GM18505 (cell line): Measurements from ENCODE around the gene POU2F3.

Source experiments
- ATAC-seq: cut with Tn5 transposase; IDR thresholded peaks from one replicate; pipeline ENCODE4 v1.9.1; 2021; ENCODE audit not compliant: unreplicated experiment
- POLR2A ChIP-seq: IDR thresholded peaks from 4 replicates; pipeline ENCODE4 v1.6.1; 2011; ENCODE audit warnings: borderline replicate concordance; ENCODE audit not compliant: insufficient read depth, insufficient read length; ENCODE audit errors: extremely low read depth

Gene POU2F3

DNA sequence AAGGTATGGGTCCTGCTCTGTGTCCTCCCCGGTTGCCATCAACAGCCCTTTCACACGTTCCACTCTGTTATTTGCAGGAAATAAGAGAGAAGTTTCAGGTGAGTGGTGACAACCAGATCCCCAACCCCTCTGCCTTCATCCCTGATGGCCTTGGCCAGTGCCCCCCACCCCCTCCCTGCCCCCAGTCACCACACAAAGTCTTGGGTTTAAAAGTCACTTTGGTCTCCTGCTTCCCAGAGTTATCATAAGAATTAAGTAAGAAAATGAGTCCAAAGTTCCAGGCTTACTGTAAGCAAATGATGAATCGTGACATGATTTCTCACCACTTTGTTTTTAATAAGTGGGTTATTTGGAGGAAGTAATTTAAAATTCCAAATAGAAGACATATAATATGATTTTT lies 38.3 kb upstream of the POU2F3 start:
- TF ChIP-seq POLR2A = no peak
- no peak for ATAC-seq

- no peak for TF ChIP-seq POLR2A
- no peak for ATAC-seq
Measured at GRCh38 chr11:120203626-120204025, 36.3 kb upstream of the POU2F3 start.

GRCh38 chr11:120205596-120206161 lies 34.3 kb upstream of the POU2F3 start:
- no peak for ATAC-seq
- TF ChIP-seq POLR2A = no peak

DNA sequence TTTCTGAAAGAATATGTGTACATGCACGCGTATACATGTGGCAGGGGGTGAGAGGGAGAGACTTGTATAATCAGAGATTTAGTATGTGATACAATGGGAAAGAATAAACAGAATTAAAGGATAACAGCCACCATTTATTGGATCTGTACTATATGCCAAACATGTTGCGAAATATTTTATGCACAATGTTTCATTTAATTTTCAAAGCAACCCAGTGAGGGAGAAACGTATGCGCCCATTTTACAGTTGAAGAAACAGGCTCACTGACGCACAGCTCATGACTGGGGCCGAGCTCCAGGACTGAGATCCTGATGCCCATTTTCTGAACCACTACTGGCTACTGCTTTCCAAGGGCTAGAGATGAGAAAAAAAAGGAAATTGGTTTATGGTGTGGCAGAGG lies 32.4 kb upstream of the POU2F3 start:
- no peak for TF ChIP-seq POLR2A
- ATAC-seq = no peak

- no peak for ATAC-seq
- TF ChIP-seq POLR2A = no peak
Measured at GRCh38 chr11:120208001-120208441, 31.9 kb upstream of the POU2F3 start.

DNA sequence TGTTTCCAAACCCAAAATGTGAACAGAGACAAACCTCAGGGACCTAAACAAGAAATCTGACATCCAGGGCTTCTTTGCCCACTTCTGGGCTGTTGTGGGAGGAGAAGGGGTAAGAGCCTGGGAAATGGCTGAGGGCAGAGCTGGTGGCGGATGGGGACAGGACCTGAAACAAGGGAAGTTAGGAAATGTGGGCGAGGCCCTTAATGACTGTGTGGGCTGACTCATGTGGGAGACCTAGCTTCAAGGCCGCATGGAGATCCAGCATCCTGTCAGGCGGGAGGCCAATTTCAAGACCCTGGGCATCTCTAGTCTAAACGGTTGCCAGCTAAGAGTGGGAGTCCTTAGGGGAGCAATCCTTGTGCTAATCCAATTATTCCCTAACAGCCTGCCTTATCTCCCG lies 31.2 kb upstream of the POU2F3 start:
- no peak for TF ChIP-seq POLR2A
- no peak for ATAC-seq

- TF ChIP-seq POLR2A = no peak
- ATAC-seq = no peak
Measured at GRCh38 chr11:120209746-120210625, 30.0 kb upstream of the POU2F3 start.

GRCh38 chr11:120210626-120211521 lies 29.1 kb upstream of the POU2F3 start, which contains the start of gene OAF:
TSS of gene OAF (plus strand) at chr11:120211032. CDS start at chr11:120211280, 248 bp downstream.
- peak; percentile 65 for ATAC-seq

GRCh38 chr11:120211522-120212258 lies 28.2 kb upstream of the POU2F3 start:
- no peak for TF ChIP-seq POLR2A
- ATAC-seq = peak; percentile 7

More at GRCh38 chr11:120210626-120211521, 29.1 kb upstream of the POU2F3 start, which contains the start of gene OAF:
- TF ChIP-seq POLR2A = peak; percentile 47

DNA sequence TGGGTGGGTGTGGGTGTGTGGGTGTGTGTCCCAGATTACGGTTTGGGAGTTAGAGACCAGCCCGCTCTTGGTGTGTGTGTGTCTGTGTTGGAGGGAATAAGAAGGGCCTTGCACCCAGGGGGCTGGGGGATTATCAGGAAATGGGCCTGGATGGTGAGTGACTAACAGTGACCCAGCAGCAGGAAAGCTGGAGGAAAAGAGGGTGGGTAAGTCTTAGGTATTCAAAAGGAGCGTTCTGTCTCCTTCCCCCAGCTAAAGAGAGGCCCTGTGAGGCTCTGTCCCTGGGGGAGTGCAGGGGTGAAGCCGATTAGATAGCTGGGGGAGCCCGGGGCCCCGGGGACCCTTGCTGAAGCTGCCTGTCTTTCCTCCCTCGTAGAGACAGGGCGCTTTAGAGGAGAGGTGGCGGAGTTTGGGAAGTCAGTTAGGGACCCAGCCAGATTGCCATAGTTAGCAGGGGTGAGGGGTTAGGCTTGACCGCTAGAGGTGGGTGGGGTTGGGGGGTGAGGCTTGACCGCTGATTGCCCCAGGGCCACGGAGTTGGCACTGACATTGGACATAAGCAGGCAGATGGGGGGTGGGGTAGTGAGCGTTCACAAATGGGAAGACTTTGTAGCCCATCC lies 27.6 kb upstream of the POU2F3 start:
- TF ChIP-seq POLR2A = no peak
- ATAC-seq = no peak

DNA sequence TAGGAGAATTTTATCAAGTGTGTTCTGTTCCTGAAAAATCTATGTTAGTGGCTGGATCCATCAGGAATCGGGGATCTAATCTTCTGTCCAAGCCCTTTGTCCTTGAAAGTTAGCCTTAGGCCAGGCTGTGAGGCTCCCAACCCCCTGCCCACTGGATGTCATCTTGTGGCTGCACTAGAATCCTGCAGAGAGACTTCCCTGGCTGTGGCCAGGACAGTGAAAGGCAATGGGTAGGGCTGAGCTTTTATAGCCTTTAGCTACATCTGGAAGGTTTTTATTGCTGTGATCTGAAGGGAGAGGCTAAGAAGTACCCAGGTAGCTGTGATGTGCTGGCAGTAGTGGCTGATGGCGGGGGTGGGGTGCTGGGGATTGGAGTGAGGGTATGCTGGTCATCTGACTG lies 27.0 kb upstream of the POU2F3 start:
- no peak for TF ChIP-seq POLR2A
- ATAC-seq = no peak

GRCh38 chr11:120214581-120214980 lies 25.4 kb upstream of the POU2F3 start:
- no peak for TF ChIP-seq POLR2A
- no peak for ATAC-seq
